WI38 (cell line): ENCODE measurements around the gene SNX13.

Experiments used
- H3K4me3 ChIP-seq: 2 replicates; pipeline ENCODE4 v1.5.1; 2011; ENCODE audit warnings: low read depth, mild to moderate bottlenecking, control low read depth, low read length
- CTCF ChIP-seq: IDR thresholded peaks from 2 replicates; pipeline ENCODE4 v1.5.1; 2012; ENCODE audit warnings: low read depth, mild to moderate bottlenecking, control low read depth, low read length

Gene SNX13

GRCh38 chr7:17807242-17807641, 133.1 kb downstream of the SNX13 start:
- H3K4me3 ChIP-seq: no peak overlapping the region

GRCh38 chr7:17806631-17807030, 133.7 kb downstream of the SNX13 start:
- TF ChIP-seq CTCF: no peak
- no peak overlapping the region for H3K4me3 ChIP-seq

More at GRCh38 chr7:17807242-17807641, 133.1 kb downstream of the SNX13 start:
- no peak for TF ChIP-seq CTCF

DNA sequence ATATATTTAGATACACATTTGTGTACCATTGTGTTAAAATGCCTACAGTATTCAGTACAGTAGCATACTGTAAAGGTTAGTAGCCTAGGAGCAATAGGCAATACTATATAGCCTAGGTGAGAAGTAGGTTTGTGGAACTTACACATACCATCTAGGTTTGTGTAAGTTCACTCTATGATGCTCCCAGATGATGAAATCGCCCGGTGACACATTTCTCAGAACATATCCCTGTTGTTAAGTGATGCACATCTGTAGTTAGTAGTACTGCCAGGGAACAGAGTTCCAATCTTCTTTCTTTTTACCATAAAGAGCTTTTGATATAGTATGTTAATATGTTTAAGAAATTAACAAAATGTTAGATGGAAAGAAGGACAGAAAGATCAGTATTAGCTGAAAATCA, 138.2 kb downstream of the SNX13 start:
- no peak overlapping the region for H3K4me3 ChIP-seq
- TF ChIP-seq CTCF: no peak

- no peak overlapping the region for H3K4me3 ChIP-seq
- TF ChIP-seq CTCF: no peak
Measured at GRCh38 chr7:17792075-17792936, 148.0 kb downstream of the SNX13 start.

DNA sequence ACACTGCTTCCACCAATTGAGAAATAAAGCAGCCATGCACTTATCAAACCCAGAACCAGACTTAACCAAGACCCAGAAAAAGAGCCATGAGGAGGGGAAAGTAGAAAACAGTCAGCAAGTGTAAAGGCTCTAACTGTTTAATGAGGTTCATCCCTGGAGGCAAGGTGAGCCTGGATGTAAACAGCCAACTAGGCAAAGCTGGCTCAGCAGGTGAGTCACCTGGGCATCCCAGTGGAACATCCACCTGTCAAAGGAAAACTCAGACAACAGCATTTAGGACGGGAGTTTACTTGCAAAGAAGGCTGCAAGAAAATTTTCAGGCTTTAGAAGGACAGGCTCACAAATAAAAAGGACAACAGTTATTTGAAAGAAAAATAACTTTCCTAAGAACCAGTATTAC, 153.0 kb downstream of the SNX13 start:
- no peak overlapping the region for H3K4me3 ChIP-seq
- no peak for TF ChIP-seq CTCF

GRCh38 chr7:17786314-17786852, 153.9 kb downstream of the SNX13 start:
- no peak overlapping the region for H3K4me3 ChIP-seq
- TF ChIP-seq CTCF: no peak

GRCh38 chr7:17782216-17782549, 158.1 kb downstream of the SNX13 start:
- H3K4me3 ChIP-seq: no peak overlapping the region
- TF ChIP-seq CTCF: no peak
